ENCODE data around the gene KCND3. TPM values are rescaled to one million over a fixed set of nuclear protein-coding genes. Genes with fewer than 3 reads are reported as not detected.

Gene KCND3
- total RNA-seq, 1 experiment from 2014 or later = 0.15 TPM

GRCh38 chr1:111827946-111828345 is 161.5 kb downstream of the KCND3 start:
- Histone ChIP-seq H2BK120ac (ENCODE audit: low read depth, low read length, poor library complexity, severe bottlenecking) (no peak overlapping the region), H3K4ac (ENCODE audit: low read depth, low read length) (no peak overlapping the region), H3K23ac (ENCODE audit: insufficient read length, low read depth, low read length) (no peak overlapping the region), H3K4me1 (ENCODE audit: insufficient read depth, low read length) (no peaks in the 10 kb centered on the region), H3K4me2 (ENCODE audit: insufficient read depth, insufficient read length, low read length) (no peak overlapping the region), H4K91ac (ENCODE audit: insufficient read length, low read depth, low read length) (no peak overlapping the region), H2AK5ac (ENCODE audit: insufficient read length, low read length) (no peak overlapping the region), H2AFZ (ENCODE audit: low read length) (no peak overlapping the region), H2BK20ac (ENCODE audit: low read depth, low read length, poor library complexity, severe bottlenecking) (no peak overlapping the region), H4K20me1 (ENCODE audit: control insufficient read depth, insufficient read depth, insufficient read length) (no peaks in the 10 kb centered on the region), H4K5ac (ENCODE audit: insufficient read length, low read depth, low read length) (no peak overlapping the region), H3K18ac (ENCODE audit: insufficient read length, low read depth, low read length) (no peak overlapping the region), H3T11ph (ENCODE audit: low read length) (no peak overlapping the region), H4K8ac (replicated peaks; ENCODE audit: insufficient read length, low read depth, low read length) (no peak overlapping the region), H2BK12ac (ENCODE audit: insufficient read length, low read depth, low read length) (no peak overlapping the region), H3K79me1 (ENCODE audit: insufficient read depth, low read depth, low read length, poor library complexity, severe bottlenecking) (no peaks in the 10 kb centered on the region), H3K14ac (ENCODE audit: insufficient read depth, low read length) (no peak overlapping the region), H3K27me3 (ENCODE audit: insufficient read depth, low read length) (no peaks in the 10 kb centered on the region), H3K23me2 (ENCODE audit: insufficient read length, low read depth, low read length, poor library complexity, severe bottlenecking) (no peaks in the 10 kb centered on the region), H2BK15ac (ENCODE audit: low read depth, low read length) (no peak overlapping the region), H3K9me3 (ENCODE audit: control insufficient read depth, low read depth, low read length) (no peaks in the 10 kb centered on the region), H2BK5ac (ENCODE audit: insufficient read length, low read length) (no peak overlapping the region), H3K79me2 (ENCODE audit: insufficient read depth, low read length) (no peaks in the 10 kb centered on the region), H3K27ac (ENCODE audit: insufficient read length, low read depth, low read length) (no peak overlapping the region), H3K56ac (ENCODE audit: insufficient read length, low read depth, low read length) (no peak overlapping the region), H3K9ac (ENCODE audit: extremely low read depth, insufficient read length, low read length) (no peak overlapping the region)
- Mint-ChIP-seq H3K36me3 (ENCODE audit: insufficient read depth in 1 of 3, low read depth in 3 of 3) (no peaks in the 10 kb centered on the region; a peak in 1 of 7 replicates), H3K27ac (no peak overlapping the region), H3K4me1 (peaks cover 2 to 3% of the 10 kb centered on the region in 2 experiments; a peak in 3 of 4 replicates), H3K9me3 (peaks cover 5% of the 10 kb centered on the region in 2 experiments), H3K27me3 (ENCODE audit: low read depth) (peaks cover 16% of the 10 kb centered on the region), H3K4me3 (no peak overlapping the region)
- no CpG with 5 or more reads among the region's 6 CpGs for WGBS (ENCODE audit: extremely low coverage, insufficient read length, low lambda C conversion rate)
- no peak for DNase-seq
- no peak for TF ChIP-seq CTCF (conservative IDR thresholded peaks at IDR 0.05)

Measured in H9 (cell line).